GM12878 (cell line): ENCODE results near the gene FEM1B. TPM values are rescaled to one million over a fixed set of nuclear protein-coding genes. Genes with fewer than 3 reads are reported as not detected.

ENCODE experiments used
- ATAC-seq: fragments of 200-7000 bp; cut with Tn5 transposase; 3 replicates; pipeline ENCODE4 v1.9.1; 2020; ENCODE audit warnings: mild to moderate bottlenecking, moderate library complexity
- BruUV-seq: library from RNA; stranded (reverse); fragments of 400-500 nt; replicated peaks from 2 replicates; lab custom pipeline; 2021; lab: Mats Ljungman, UMichigan
- CTCF ChIA-PET: fragments of 300-600 bp; sonication (Branson Sonifier 250); formaldehyde crosslinking; extraction: SDS; loops from one replicate; lab custom pipeline; 2021; ENCODE audit warnings: inconsistent platforms; lab: Yijun Ruan, JAX
- POLR2A ChIA-PET: fragments of 350-600 bp; formaldehyde crosslinking; extraction: SDS; loops from one replicate; lab custom pipeline; 2021; ENCODE audit warnings: inconsistent platforms; lab: Charles Lee
- RAD21 ChIA-PET: fragments of 300-600 bp; sonication (Branson Sonifier 250); formaldehyde crosslinking; loops from one replicate; lab custom pipeline; 2023; ENCODE audit warnings: antibody characterized with exemption; ENCODE audit not compliant: unreplicated experiment; lab: Charles Lee
- SMC1A ChIA-PET: fragments of 300-600 bp; sonication (Branson Sonifier 250); formaldehyde crosslinking; loops from one replicate; lab custom pipeline; 2023; ENCODE audit not compliant: unreplicated experiment, uncharacterized antibody; lab: Charles Lee
- DNase-seq: peaks from one replicate; pipeline ENCODE4 v3.0.0-alpha.2; 2011; ENCODE audit warnings: low read depth, low spot score
- FAIRE-seq: peaks from 3 replicates; lab custom pipeline; 2011; peaks lifted over from hg19 to GRCh38; lab: Jason Lieb, UNC
- H2AFZ ChIP-seq: 2 replicates; pipeline ENCODE4 v1.6.0; 2011; ENCODE audit warnings: low read depth, low read length, control low read depth; ENCODE audit not compliant: control insufficient read depth
- H3K27ac ChIP-seq: 2 replicates; pipeline ENCODE4 v1.5.1; 2011; ENCODE audit warnings: control low read depth; ENCODE audit not compliant: control insufficient read depth, insufficient read depth
- H3K27me3 ChIP-seq, 2 experiments: replicated peaks in 1 of 2; 2 replicates each; pipeline versions ENCODE4 v1.6.0 to v1.6.1; 2011; ENCODE audit warnings: low read length in 1 of 2; ENCODE audit not compliant: control insufficient read depth in 2 of 2, insufficient read depth in 2 of 2
- H3K36me3 ChIP-seq, 2 experiments: 2 replicates each; pipeline ENCODE4 v1.5.1; 2011; ENCODE audit warnings: low read length in 1 of 2; ENCODE audit not compliant: control insufficient read depth in 2 of 2, insufficient read depth in 2 of 2
- H3K4me1 ChIP-seq: 2 replicates; pipeline ENCODE4 v1.6.1; 2011; ENCODE audit warnings: mild to moderate bottlenecking, low read length, moderate library complexity, mixed read lengths; ENCODE audit not compliant: control insufficient read depth, insufficient read depth
- H3K4me2 ChIP-seq: 2 replicates; pipeline ENCODE4 v1.6.0; 2011; ENCODE audit warnings: control low read depth; ENCODE audit not compliant: control insufficient read depth, insufficient read depth
- H3K4me3 ChIP-seq: fragments of 200-600 bp; sonication (generic); 2 replicates; pipeline ENCODE4 v1.5.1; 2016
- H3K79me2 ChIP-seq: 2 replicates; pipeline ENCODE4 v1.6.0; 2011; ENCODE audit warnings: low read length; ENCODE audit not compliant: control insufficient read depth, insufficient read depth
- H3K9ac ChIP-seq: 2 replicates; pipeline ENCODE4 v1.8.0; 2011; ENCODE audit warnings: low read length, control low read depth, mixed read lengths; ENCODE audit not compliant: control insufficient read depth, insufficient read depth
- H3K9me3 ChIP-seq: replicated peaks from 3 replicates; pipeline ENCODE4 v1.5.1; 2011; ENCODE audit warnings: mild to moderate bottlenecking, low read length; ENCODE audit not compliant: control insufficient read depth, insufficient read depth
- H4K20me1 ChIP-seq: 2 replicates; pipeline ENCODE4 v1.6.0; 2011; ENCODE audit not compliant: control insufficient read depth, insufficient read depth
- BCL3 ChIP-seq: IDR thresholded peaks from 2 replicates; pipeline ENCODE4 v1.6.1; 2011; ENCODE audit warnings: borderline replicate concordance, low read depth, mild to moderate bottlenecking, moderate library complexity, low read length; ENCODE audit not compliant: insufficient read depth, poor library complexity, severe bottlenecking
- CBX5 ChIP-seq: sonication (generic); IDR thresholded peaks from 2 replicates; pipeline ENCODE4 v1.6.1; 2016; ENCODE audit warnings: low read depth, moderate library complexity, mild to moderate bottlenecking, inconsistent platforms
- IKZF2 ChIP-seq, 2 experiments: fragments of 450-650 bp; IDR thresholded peaks; 2 replicates each; pipeline ENCODE4 v1.6.1; 2017; ENCODE audit warnings: mild to moderate bottlenecking in 2 of 2, moderate library complexity in 2 of 2
- KLF5 ChIP-seq: fragments of 450-650 bp; IDR thresholded peaks from 2 replicates; pipeline ENCODE4 v1.6.1; 2014; ENCODE audit warnings: mild to moderate bottlenecking; ENCODE audit not compliant: partially characterized antibody
- LARP7 ChIP-seq: fragments of 450-650 bp; IDR thresholded peaks from 2 replicates; pipeline ENCODE4 v1.6.1; 2017; ENCODE audit warnings: mild to moderate bottlenecking
- MTA2 ChIP-seq: fragments of 450-650 bp; IDR thresholded peaks from 2 replicates; pipeline ENCODE4 v1.6.1; 2016; ENCODE audit warnings: low read depth, mild to moderate bottlenecking, moderate library complexity
- NFIC ChIP-seq: IDR thresholded peaks from 2 replicates; pipeline ENCODE4 v1.6.1; 2012; ENCODE audit warnings: low read depth, mild to moderate bottlenecking, inconsistent platforms, low read length, moderate library complexity
- NFXL1 ChIP-seq: fragments of 450-650 bp; IDR thresholded peaks from 2 replicates; pipeline ENCODE4 v1.6.1; 2017; ENCODE audit warnings: antibody characterized with exemption, mild to moderate bottlenecking, borderline replicate concordance
- NKRF ChIP-seq: fragments of 450-650 bp; conservative IDR thresholded peaks from 2 replicates; pipeline ENCODE4 v1.6.1; 2017; ENCODE audit warnings: mild to moderate bottlenecking, moderate library complexity
- POLR2AphosphoS2 ChIP-seq: IDR thresholded peaks from 2 replicates; pipeline ENCODE4 v1.6.1; 2011; ENCODE audit warnings: low read depth, mild to moderate bottlenecking, low read length, improper control_type of control experiment, moderate library complexity
- SMAD1 ChIP-seq: fragments of 450-650 bp; IDR thresholded peaks from 2 replicates; pipeline ENCODE4 v1.6.1; 2018; ENCODE audit warnings: mild to moderate bottlenecking, low read depth; ENCODE audit not compliant: partially characterized antibody
- SMC3 ChIP-seq: IDR thresholded peaks from 2 replicates; pipeline ENCODE4 v1.6.1; 2011; ENCODE audit warnings: low read length, improper control_type of control experiment, borderline replicate concordance
- WRNIP1 ChIP-seq: IDR thresholded peaks from 2 replicates; pipeline ENCODE4 v1.6.1; 2011; ENCODE audit warnings: low read depth, low read length, improper control_type of control experiment, borderline replicate concordance
- ZNF207 ChIP-seq: fragments of 450-650 bp; IDR thresholded peaks from 2 replicates; pipeline ENCODE4 v1.6.1; 2014; ENCODE audit warnings: antibody characterized with exemption, mild to moderate bottlenecking, borderline replicate concordance
- WGBS: methylation state at CpG from one replicate; pipeline ENCODE4 v1.1.6; 2016; ENCODE audit warnings: low lambda C conversion rate; ENCODE audit not compliant: insufficient replicate concordance, insufficient coverage; ENCODE audit errors: missing lambda C conversion rate; 5-methylcytosine and 5-hydroxymethylcytosine counted together
- in situ Hi-C: fragments of 300-500 bp; cut with MboI; formaldehyde crosslinking; loops from 9 replicates; pipeline ENCODE4 v1.14.3; 2018; ENCODE audit warnings: mixed read lengths
- intact Hi-C: fragments of 100-400 bp; cut with micrococcal nuclease; formaldehyde crosslinking; loops from one replicate; pipeline ENCODE4 v1.14.2; 2022; ENCODE audit not compliant: unreplicated experiment
- polyA plus RNA-seq, 11 experiments: library from polyadenylated mRNA; depleted of rRNA in 4 of 11; unstranded in 6 of 11; stranded (reverse) in 5 of 11; fragments of >200 nt; fragmentation: Nextera tagmentation in 4 of 11; fragmentation: Illumina TruSeq in 1 of 11; extraction: Ambion mirVana in 4 of 11; extraction: Trizol in 1 of 11; gene quantifications; 1 replicate in 1 of 11; 2 replicates in 10 of 11; pipeline versions ENCODE4 v1.2.1 to v1.2.3, GENCODE V29; 2011 to 2016; ENCODE audit warnings: inconsistent platforms in 2 of 11, missing spikeins in 2 of 11, low read depth in 1 of 11
- total RNA-seq, 4 experiments: library from RNA; depleted of rRNA in 3 of 4; stranded (reverse); fragments of >200 nt in 3 of 4; fragmentation: Illumina TruSeq in 1 of 4; extraction: Trizol in 1 of 4; gene quantifications; 2 replicates each; pipeline versions ENCODE4 v1.2.1 to v1.2.3, GENCODE V29; 2013 to 2021
- TF ChIP-seq, protein P1 (sequence below): fragments of 450-650 bp; IDR thresholded peaks from 2 replicates; pipeline ENCODE4 v1.6.1; 2016; ENCODE audit warnings: mild to moderate bottlenecking
- TF ChIP-seq, protein P2 (sequence below): fragments of 450-650 bp; IDR thresholded peaks from 2 replicates; pipeline ENCODE4 v1.6.1; 2017; ENCODE audit warnings: mild to moderate bottlenecking, low read depth, inconsistent platforms; ENCODE audit not compliant: poor library complexity, severe bottlenecking

Gene FEM1B
- total and polyA plus RNA-seq, 10 of the 15 experiments (the other 5 are each of a cell fraction or from before 2014, with no cell fraction given) = 5.5 to 61.1 (median 18.2) TPM

- in situ Hi-C loops (no loop called here), intact Hi-C loops (loop anchor here (1.0 kb wide), 1 partner anchor 22 kb away; no protein-coding TSS in a partner anchor)
- DNase-seq = no peak
- Histone ChIP-seq H3K36me3 (no peaks in the 10 kb centered on the region), H3K27ac (peak overlapping the region; percentile 91), H2AFZ (peak overlapping the region; percentile 79), H3K79me2 (peaks cover 45% of the 10 kb centered on the region), H3K9ac (peak overlapping the region; percentile 85), H3K4me1 (peaks cover 5% of the 10 kb centered on the region), H3K4me3 (peak overlapping the region; percentile 98), H3K4me2 (peak overlapping the region; percentile 95), H4K20me1 (no peaks in the 10 kb centered on the region), H3K27me3 (no peaks in the 10 kb centered on the region), H3K9me3 (no peaks in the 10 kb centered on the region)
- ATAC-seq = peak; percentile 9
- TSS peak; percentile 88 for BruUV-seq
- ChIA-PET POLR2A (interaction anchor here (1.0 to 1.8 kb wide), 4 partner anchors 15 to 222 kb away, joined by 3 to 8 read pairs (median 4); partner anchors contain the start of gene CLN6), SMC1A (interaction anchor here (0.9 to 1.1 kb wide), 3 partner anchors 20 to 415 kb away, joined by 3 to 4 read pairs (median 3); no protein-coding TSS in a partner anchor), CTCF (interaction anchor here (0.6 to 2.5 kb wide), 6 partner anchors 15 to 286 kb away, joined by 3 to 11 read pairs (median 4); no protein-coding TSS in a partner anchor), RAD21 (interaction anchor here (0.8 to 1.6 kb wide), 4 partner anchors 21 to 50 kb away, joined by 3 to 8 read pairs (median 4); no protein-coding TSS in a partner anchor)
- no peak for FAIRE-seq
- 4% methylated on average over 25 of the region's 25 CpGs for WGBS
- no peak for TF ChIP-seq BCL3
- 0 out of 2 replicates have a peak, but pooled peaks have one; percentile 70 for TF ChIP-seq WRNIP1
- TF ChIP-seq SMAD1 = no peak
- TF ChIP-seq CBX5 = no peak
- TF ChIP-seq NKRF = 0 out of 2 replicates have a peak, but pooled peaks have one; percentile 27
- TF ChIP-seq, protein P1, sequence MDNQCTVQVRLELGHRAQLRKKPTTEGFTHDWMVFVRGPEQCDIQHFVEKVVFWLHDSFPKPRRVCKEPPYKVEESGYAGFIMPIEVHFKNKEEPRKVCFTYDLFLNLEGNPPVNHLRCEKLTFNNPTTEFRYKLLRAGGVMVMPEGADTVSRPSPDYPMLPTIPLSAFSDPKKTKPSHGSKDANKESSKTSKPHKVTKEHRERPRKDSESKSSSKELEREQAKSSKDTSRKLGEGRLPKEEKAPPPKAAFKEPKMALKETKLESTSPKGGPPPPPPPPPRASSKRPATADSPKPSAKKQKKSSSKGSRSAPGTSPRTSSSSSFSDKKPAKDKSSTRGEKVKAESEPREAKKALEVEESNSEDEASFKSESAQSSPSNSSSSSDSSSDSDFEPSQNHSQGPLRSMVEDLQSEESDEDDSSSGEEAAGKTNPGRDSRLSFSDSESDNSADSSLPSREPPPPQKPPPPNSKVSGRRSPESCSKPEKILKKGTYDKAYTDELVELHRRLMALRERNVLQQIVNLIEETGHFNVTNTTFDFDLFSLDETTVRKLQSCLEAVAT = peak; percentile 90
- no peak for TF ChIP-seq POLR2AphosphoS2
- peak in 1 of 2 experiments; percentile 62; a peak in 2 of 4 replicates for TF ChIP-seq IKZF2 (IDR thresholded peaks at IDR 0.05)
- TF ChIP-seq, protein P2, sequence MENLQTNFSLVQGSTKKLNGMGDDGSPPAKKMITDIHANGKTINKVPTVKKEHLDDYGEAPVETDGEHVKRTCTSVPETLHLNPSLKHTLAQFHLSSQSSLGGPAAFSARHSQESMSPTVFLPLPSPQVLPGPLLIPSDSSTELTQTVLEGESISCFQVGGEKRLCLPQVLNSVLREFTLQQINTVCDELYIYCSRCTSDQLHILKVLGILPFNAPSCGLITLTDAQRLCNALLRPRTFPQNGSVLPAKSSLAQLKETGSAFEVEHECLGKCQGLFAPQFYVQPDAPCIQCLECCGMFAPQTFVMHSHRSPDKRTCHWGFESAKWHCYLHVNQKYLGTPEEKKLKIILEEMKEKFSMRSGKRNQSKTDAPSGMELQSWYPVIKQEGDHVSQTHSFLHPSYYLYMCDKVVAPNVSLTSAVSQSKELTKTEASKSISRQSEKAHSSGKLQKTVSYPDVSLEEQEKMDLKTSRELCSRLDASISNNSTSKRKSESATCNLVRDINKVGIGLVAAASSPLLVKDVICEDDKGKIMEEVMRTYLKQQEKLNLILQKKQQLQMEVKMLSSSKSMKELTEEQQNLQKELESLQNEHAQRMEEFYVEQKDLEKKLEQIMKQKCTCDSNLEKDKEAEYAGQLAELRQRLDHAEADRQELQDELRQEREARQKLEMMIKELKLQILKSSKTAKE = peak; percentile 40
- 0 out of 2 replicates have a peak, but pooled peaks have one; percentile 19 for TF ChIP-seq ZNF207
- TF ChIP-seq NFIC = no peak; the same call in 1 of the 2 replicates
- no peak for TF ChIP-seq NFXL1
- TF ChIP-seq MTA2 = peak; percentile 66; the same call in 1 of the 2 replicates
- no peak for TF ChIP-seq KLF5
- 0 out of 2 replicates have a peak, but pooled peaks have one; percentile 57 for TF ChIP-seq LARP7
- TF ChIP-seq SMC3 = 0 out of 2 replicates have a peak, but pooled peaks have one; percentile 8
Observed at GRCh38 chr15:68277131-68277602, 378 bp upstream of the FEM1B start.
